Measurements from ENCODE around the gene KRTAP3-1. TPM values are rescaled to one million over a fixed set of nuclear protein-coding genes. Genes with fewer than 3 reads are reported as not detected.

KRTAP3-1 gene
- total RNA-seq, 1 donor from 2014 or later: not detected

DNA sequence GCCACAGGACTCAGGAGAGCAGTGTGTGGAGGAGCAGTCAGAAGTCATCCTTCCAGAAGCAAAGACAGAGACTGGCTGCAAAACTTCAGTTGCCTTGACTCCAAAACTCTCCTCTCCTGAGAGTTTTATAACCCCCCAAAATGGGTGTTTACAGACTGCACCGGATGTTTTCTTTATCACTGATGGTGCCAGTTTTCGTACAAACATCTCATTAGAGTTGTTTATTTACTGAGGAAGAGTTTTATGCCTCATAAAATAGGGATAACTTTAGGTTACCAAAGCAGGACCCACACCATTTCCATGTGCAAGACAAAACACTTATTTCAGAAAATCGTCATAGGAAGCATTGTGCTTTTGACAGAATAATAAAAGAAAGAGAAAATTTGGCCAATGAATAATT is 24.7 kb downstream of the KRTAP3-1 start, which contains the start of gene KRT40:
Gene KRT40, minus strand, starts transcription at position 101 of the 400 bp plus-strand sequence. Its CDS starts 53 bp downstream, at position 48.
- H3K36me3 Mint-ChIP-seq (ENCODE audit: insufficient read depth): no peaks in the 10 kb centered on the region
- TF ChIP-seq, protein P1, sequence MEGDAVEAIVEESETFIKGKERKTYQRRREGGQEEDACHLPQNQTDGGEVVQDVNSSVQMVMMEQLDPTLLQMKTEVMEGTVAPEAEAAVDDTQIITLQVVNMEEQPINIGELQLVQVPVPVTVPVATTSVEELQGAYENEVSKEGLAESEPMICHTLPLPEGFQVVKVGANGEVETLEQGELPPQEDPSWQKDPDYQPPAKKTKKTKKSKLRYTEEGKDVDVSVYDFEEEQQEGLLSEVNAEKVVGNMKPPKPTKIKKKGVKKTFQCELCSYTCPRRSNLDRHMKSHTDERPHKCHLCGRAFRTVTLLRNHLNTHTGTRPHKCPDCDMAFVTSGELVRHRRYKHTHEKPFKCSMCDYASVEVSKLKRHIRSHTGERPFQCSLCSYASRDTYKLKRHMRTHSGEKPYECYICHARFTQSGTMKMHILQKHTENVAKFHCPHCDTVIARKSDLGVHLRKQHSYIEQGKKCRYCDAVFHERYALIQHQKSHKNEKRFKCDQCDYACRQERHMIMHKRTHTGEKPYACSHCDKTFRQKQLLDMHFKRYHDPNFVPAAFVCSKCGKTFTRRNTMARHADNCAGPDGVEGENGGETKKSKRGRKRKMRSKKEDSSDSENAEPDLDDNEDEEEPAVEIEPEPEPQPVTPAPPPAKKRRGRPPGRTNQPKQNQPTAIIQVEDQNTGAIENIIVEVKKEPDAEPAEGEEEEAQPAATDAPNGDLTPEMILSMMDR (IDR thresholded peaks at IDR 0.05; ENCODE audit: unreplicated experiment): no peak
- H3K4me3 Mint-ChIP-seq (ENCODE audit: low read depth): no peak within 1 kb of the TSS
- H3K9me3 Mint-ChIP-seq (ENCODE audit: low read depth): no peaks in the 10 kb centered on the region
- peaks cover 7% of the 10 kb centered on the region for H3K4me1 Mint-ChIP-seq (ENCODE audit: low read depth)
- H3K27ac Mint-ChIP-seq: no peak within 1 kb of the TSS
- no peak for DNase-seq (ENCODE audit: low spot score, unreplicated experiment)
- H3K27me3 Mint-ChIP-seq: no peaks in the 10 kb centered on the region

DNA sequence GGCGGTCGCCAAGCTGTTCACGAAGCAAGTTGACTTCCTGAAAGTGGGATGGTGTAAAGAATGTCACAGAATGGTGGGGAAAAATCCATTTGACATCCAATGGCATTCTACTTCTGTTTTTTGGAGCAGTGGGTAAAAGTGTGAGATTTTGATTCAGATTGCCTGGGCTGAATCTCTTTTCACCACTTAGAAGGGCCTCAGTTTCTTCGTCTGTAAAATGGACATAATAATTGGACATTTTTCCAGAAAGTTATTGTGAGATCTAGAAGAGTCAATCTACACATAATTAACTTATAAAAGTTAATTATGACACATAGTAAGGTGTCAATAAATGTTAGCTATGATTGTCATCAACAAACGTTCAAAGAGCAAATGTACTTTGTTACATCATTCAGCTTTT is 27.8 kb downstream of the KRTAP3-1 start:
- no peak for DNase-seq (ENCODE audit: low spot score, unreplicated experiment)
- H3K9me3 Mint-ChIP-seq (ENCODE audit: low read depth): no peaks in the 10 kb centered on the region
- H3K36me3 Mint-ChIP-seq (ENCODE audit: insufficient read depth): no peaks in the 10 kb centered on the region
- no peak overlapping the region for H3K4me3 Mint-ChIP-seq (ENCODE audit: low read depth)
- no peaks in the 10 kb centered on the region for H3K27me3 Mint-ChIP-seq
- peaks cover 4% of the 10 kb centered on the region for H3K4me1 Mint-ChIP-seq (ENCODE audit: low read depth)
- TF ChIP-seq, protein P1 (IDR thresholded peaks at IDR 0.05; ENCODE audit: unreplicated experiment): no peak
- H3K27ac Mint-ChIP-seq: no peak overlapping the region

DNA sequence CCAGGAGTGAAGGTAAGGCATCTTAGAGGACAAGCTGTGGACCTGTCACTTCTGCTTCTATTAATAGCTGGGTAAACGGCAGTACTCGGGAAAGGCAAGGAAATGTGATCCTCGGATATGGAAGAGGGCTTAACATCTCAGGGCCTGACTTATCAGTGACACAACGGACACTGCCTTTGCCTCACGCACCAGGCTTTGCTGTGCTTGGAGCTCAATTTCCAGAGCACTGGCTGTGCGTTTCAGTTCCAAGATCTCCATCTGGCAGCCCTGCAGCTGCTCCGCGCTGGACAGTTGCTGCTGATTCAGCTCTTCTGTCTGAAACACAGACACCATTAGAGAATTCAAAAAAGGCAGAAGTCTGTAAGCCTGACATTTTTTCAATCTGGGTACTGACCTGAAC is 28.3 kb downstream of the KRTAP3-1 start:
- TF ChIP-seq, protein P1 (IDR thresholded peaks at IDR 0.05; ENCODE audit: unreplicated experiment): no peak
- no peak for DNase-seq (ENCODE audit: low spot score, unreplicated experiment)
- peaks cover 4% of the 10 kb centered on the region for H3K4me1 Mint-ChIP-seq (ENCODE audit: low read depth)
- no peaks in the 10 kb centered on the region for H3K36me3 Mint-ChIP-seq (ENCODE audit: insufficient read depth)
- H3K27ac Mint-ChIP-seq: no peak overlapping the region
- no peaks in the 10 kb centered on the region for H3K9me3 Mint-ChIP-seq (ENCODE audit: low read depth)
- no peaks in the 10 kb centered on the region for H3K27me3 Mint-ChIP-seq
- no peak overlapping the region for H3K4me3 Mint-ChIP-seq (ENCODE audit: low read depth)

DNA sequence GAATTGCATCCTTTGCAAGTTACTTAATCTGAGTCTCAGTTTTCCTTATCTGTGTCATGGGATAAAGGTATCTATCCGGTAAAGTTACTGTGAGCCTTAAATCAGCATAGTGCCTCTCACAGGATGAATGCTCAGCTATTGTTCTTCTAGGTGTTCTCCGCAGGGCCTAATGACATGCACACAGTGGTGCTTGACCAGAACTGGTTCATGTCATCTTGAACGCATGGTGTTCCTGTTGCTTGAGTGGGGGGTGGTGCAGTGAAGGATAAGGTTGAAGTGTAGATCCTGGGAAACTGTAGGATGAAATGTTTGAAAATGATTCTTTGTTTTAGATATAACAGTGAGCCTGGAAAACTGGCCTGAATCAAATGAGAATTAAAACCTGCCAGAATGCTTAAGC is 28.8 kb downstream of the KRTAP3-1 start:
- Mint-ChIP-seq H3K4me1 (ENCODE audit: low read depth) (peaks cover 4% of the 10 kb centered on the region), H3K27me3 (no peaks in the 10 kb centered on the region), H3K36me3 (ENCODE audit: insufficient read depth) (no peaks in the 10 kb centered on the region), H3K27ac (no peak overlapping the region), H3K4me3 (ENCODE audit: low read depth) (no peak overlapping the region), H3K9me3 (ENCODE audit: low read depth) (no peaks in the 10 kb centered on the region)
- DNase-seq (ENCODE audit: low spot score, unreplicated experiment): no peak
- TF ChIP-seq, protein P1 (IDR thresholded peaks at IDR 0.05; ENCODE audit: unreplicated experiment): no peak

DNA sequence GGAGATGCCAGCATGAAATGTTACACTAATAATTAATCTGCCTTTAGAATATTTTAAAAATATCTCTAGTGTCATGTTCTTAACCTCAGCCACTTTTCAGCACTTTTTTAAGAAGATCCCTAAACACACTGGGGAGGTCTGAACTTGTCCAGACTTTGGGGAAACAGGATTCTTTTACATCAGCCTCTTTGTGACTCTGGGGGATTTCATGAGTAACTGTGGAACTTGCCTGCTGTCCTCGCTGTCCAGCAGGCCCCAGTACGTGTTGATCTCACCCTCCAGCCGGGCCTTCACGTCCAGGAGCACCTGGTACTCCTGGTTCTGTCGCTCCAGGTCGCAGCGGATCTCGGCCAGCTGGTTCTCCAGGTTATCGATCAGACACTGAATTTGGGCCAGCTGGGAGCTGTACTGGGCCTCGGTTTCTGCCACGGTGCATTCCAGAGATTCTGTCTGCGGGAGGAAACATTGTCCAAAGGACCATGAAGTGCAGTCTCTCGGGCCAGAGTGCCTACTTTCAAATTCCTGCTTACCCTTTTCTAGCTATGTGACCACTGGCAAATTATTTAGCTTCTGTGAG is 30.3 kb downstream of the KRTAP3-1 start:
- H3K27me3 Mint-ChIP-seq: no peaks in the 10 kb centered on the region
- no peaks in the 10 kb centered on the region for H3K9me3 Mint-ChIP-seq (ENCODE audit: low read depth)
- TF ChIP-seq, protein P1 (IDR thresholded peaks at IDR 0.05; ENCODE audit: unreplicated experiment): no peak
- DNase-seq (ENCODE audit: low spot score, unreplicated experiment): no peak
- no peaks in the 10 kb centered on the region for H3K36me3 Mint-ChIP-seq (ENCODE audit: insufficient read depth)
- no peak overlapping the region for H3K27ac Mint-ChIP-seq
- H3K4me3 Mint-ChIP-seq (ENCODE audit: low read depth): no peak overlapping the region
- peaks cover 4% of the 10 kb centered on the region for H3K4me1 Mint-ChIP-seq (ENCODE audit: low read depth)
